Astrocyte of the spinal cord (primary cell): Measurements from ENCODE around the gene WDR64.
"Not testable (repeated sequence)": the region's sequence is repeated elsewhere in the genome, so short reads cannot be mapped to it uniquely, and the experiment has no call there.

Experiments
- DNase-seq: peaks from one replicate; pipeline ENCODE4 v3.0.0; 2011; ENCODE audit warnings: low read depth, low spot score
- H3K4me3 ChIP-seq: 2 replicates; pipeline ENCODE4 v1.5.1; 2011; ENCODE audit warnings: low read depth, mild to moderate bottlenecking, low read length, moderate library complexity
- CTCF ChIP-seq: IDR thresholded peaks from 2 replicates; pipeline ENCODE4 v1.5.1; 2012; ENCODE audit warnings: low read depth, mild to moderate bottlenecking, low read length, inconsistent platforms
- in situ Hi-C: cut with HindIII; loops from 2 replicates; pipeline ENCODE4 v1.10.0; 2017; ENCODE audit warnings: low sequenced_read_pairs

WDR64 gene

GRCh38 chr1:241696815-241697639, 44.9 kb downstream of the WDR64 start:
- TF ChIP-seq CTCF, result no peak
- in situ Hi-C loops, result no loop called here
- DNase-seq, result no peak
- no peak overlapping the region for H3K4me3 ChIP-seq

GRCh38 chr1:241697640-241698018, 45.5 kb downstream of the WDR64 start:
- in situ Hi-C loops, result no loop called here
- TF ChIP-seq CTCF, result no peak
- H3K4me3 ChIP-seq, result no peak overlapping the region
- DNase-seq, result no peak

- in situ Hi-C loops, result no loop called here
- H3K4me3 ChIP-seq, result no peak overlapping the region
- no peak for TF ChIP-seq CTCF
- DNase-seq, result no peak
Observed at GRCh38 chr1:241698177-241698576, 46.1 kb downstream of the WDR64 start.

- no peak for TF ChIP-seq CTCF
- H3K4me3 ChIP-seq, result no peak overlapping the region
- DNase-seq, result no peak
- in situ Hi-C loops, result no loop called here
Observed at GRCh38 chr1:241701483-241702295, 49.6 kb downstream of the WDR64 start.

GRCh38 chr1:241702442-241703373, 50.6 kb downstream of the WDR64 start:
- in situ Hi-C loops, result no loop called here
- peak; percentile 53 for DNase-seq
- H3K4me3 ChIP-seq, result no peak overlapping the region

GRCh38 chr1:241703739-241704138, 51.7 kb downstream of the WDR64 start:
- H3K4me3 ChIP-seq, DNase-seq, in situ Hi-C loops: not testable (repeated sequence)

More at GRCh38 chr1:241702442-241703373, 50.6 kb downstream of the WDR64 start:
- no peak for TF ChIP-seq CTCF
